ENCODE measurements around the gene RYR2. TPM values are rescaled to one million over a fixed set of nuclear protein-coding genes. Genes with fewer than 3 reads are reported as not detected.

The RYR2 gene
- total RNA-seq, 3 donors from 2014 or later = 0.35 to 5.9 (median 0.94) TPM

GRCh38 chr1:237013608-237014007 lies 28.4 kb upstream of the RYR2 start:
- Histone ChIP-seq H3K4me3 (no peak overlapping the region), H3K4me1 (ENCODE audit: low read depth) (peaks cover 3% of the 10 kb centered on the region), H3K36me3 (ENCODE audit: low read depth) (no peaks in the 10 kb centered on the region), H3K9me3 (no peaks in the 10 kb centered on the region)
- ATAC-seq = no peak
- TF ChIP-seq, protein P1, sequence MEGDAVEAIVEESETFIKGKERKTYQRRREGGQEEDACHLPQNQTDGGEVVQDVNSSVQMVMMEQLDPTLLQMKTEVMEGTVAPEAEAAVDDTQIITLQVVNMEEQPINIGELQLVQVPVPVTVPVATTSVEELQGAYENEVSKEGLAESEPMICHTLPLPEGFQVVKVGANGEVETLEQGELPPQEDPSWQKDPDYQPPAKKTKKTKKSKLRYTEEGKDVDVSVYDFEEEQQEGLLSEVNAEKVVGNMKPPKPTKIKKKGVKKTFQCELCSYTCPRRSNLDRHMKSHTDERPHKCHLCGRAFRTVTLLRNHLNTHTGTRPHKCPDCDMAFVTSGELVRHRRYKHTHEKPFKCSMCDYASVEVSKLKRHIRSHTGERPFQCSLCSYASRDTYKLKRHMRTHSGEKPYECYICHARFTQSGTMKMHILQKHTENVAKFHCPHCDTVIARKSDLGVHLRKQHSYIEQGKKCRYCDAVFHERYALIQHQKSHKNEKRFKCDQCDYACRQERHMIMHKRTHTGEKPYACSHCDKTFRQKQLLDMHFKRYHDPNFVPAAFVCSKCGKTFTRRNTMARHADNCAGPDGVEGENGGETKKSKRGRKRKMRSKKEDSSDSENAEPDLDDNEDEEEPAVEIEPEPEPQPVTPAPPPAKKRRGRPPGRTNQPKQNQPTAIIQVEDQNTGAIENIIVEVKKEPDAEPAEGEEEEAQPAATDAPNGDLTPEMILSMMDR (IDR thresholded peaks at IDR 0.05) = no peak
- intact Hi-C loops (cut with DNase I, micrococcal nuclease) = no loop called here
- no peak for DNase-seq

GRCh38 chr1:237016626-237017025 lies 25.4 kb upstream of the RYR2 start:
- TF ChIP-seq, protein P1 (IDR thresholded peaks at IDR 0.05) = no peak
- ATAC-seq (no peak), DNase-seq (no peak)
- Histone ChIP-seq H3K4me1 (ENCODE audit: low read depth) (peaks cover 3% of the 10 kb centered on the region), H3K36me3 (ENCODE audit: low read depth) (no peaks in the 10 kb centered on the region), H3K9me3 (no peaks in the 10 kb centered on the region), H3K4me3 (no peak overlapping the region)
- intact Hi-C loops (cut with DNase I, micrococcal nuclease) = no loop called here

GRCh38 chr1:237018896-237019295 lies 23.1 kb upstream of the RYR2 start:
- DNase-seq (no peak), ATAC-seq (no peak)
- intact Hi-C loops (cut with DNase I, micrococcal nuclease) = no loop called here
- Histone ChIP-seq H3K4me1 (ENCODE audit: low read depth) (no peaks in the 10 kb centered on the region), H3K9me3 (no peaks in the 10 kb centered on the region), H3K36me3 (ENCODE audit: low read depth) (no peaks in the 10 kb centered on the region), H3K4me3 (no peak overlapping the region)
- TF ChIP-seq, protein P1 (IDR thresholded peaks at IDR 0.05) = no peak

- peaks cover 3% of the 10 kb centered on the region for H3K4me1 ChIP-seq (ENCODE audit: low read depth)
- peak; percentile 71 for ATAC-seq
- TF ChIP-seq, protein P1 (IDR thresholded peaks at IDR 0.05) = no peak
- intact Hi-C loops (cut with DNase I, micrococcal nuclease) = no loop called here
- no peak for DNase-seq
- no peaks in the 10 kb centered on the region for H3K36me3 ChIP-seq (ENCODE audit: low read depth)
- no peaks in the 10 kb centered on the region for H3K9me3 ChIP-seq
- H3K4me3 ChIP-seq = no peak overlapping the region
These were observed 16.5 kb upstream of the RYR2 start for GRCh38 chr1:237025358-237026074.

- Histone ChIP-seq H3K4me3 (no peak overlapping the region), H3K9me3 (no peaks in the 10 kb centered on the region), H3K4me1 (ENCODE audit: low read depth) (peaks cover 3% of the 10 kb centered on the region), H3K36me3 (ENCODE audit: low read depth) (no peaks in the 10 kb centered on the region)
- ATAC-seq (no peak), DNase-seq (no peak)
- TF ChIP-seq, protein P1 (IDR thresholded peaks at IDR 0.05) = no peak
- intact Hi-C loops (cut with DNase I, micrococcal nuclease) = no loop called here
These were observed 12.7 kb upstream of the RYR2 start for GRCh38 chr1:237029240-237029639.
